Activated T-helper 1 cell treated with anti-CD3 and anti-CD28 coated beads, Interleukin-2, amount 50 U/mL, for 16 hours (primary cell): ENCODE measurements around the gene SLC2A4RG.

Source experiments
- DNase-seq, 2 donors: peaks; one replicate each; pipeline ENCODE4 v3.0.0-alpha.2; 2020; ENCODE audit warnings: low read depth in 1 of 2, low spot score in 1 of 2

Gene SLC2A4RG, protein sequence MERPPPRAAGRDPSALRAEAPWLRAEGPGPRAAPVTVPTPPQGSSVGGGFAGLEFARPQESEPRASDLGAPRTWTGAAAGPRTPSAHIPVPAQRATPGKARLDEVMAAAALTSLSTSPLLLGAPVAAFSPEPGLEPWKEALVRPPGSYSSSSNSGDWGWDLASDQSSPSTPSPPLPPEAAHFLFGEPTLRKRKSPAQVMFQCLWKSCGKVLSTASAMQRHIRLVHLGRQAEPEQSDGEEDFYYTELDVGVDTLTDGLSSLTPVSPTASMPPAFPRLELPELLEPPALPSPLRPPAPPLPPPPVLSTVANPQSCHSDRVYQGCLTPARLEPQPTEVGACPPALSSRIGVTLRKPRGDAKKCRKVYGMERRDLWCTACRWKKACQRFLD

DNA sequence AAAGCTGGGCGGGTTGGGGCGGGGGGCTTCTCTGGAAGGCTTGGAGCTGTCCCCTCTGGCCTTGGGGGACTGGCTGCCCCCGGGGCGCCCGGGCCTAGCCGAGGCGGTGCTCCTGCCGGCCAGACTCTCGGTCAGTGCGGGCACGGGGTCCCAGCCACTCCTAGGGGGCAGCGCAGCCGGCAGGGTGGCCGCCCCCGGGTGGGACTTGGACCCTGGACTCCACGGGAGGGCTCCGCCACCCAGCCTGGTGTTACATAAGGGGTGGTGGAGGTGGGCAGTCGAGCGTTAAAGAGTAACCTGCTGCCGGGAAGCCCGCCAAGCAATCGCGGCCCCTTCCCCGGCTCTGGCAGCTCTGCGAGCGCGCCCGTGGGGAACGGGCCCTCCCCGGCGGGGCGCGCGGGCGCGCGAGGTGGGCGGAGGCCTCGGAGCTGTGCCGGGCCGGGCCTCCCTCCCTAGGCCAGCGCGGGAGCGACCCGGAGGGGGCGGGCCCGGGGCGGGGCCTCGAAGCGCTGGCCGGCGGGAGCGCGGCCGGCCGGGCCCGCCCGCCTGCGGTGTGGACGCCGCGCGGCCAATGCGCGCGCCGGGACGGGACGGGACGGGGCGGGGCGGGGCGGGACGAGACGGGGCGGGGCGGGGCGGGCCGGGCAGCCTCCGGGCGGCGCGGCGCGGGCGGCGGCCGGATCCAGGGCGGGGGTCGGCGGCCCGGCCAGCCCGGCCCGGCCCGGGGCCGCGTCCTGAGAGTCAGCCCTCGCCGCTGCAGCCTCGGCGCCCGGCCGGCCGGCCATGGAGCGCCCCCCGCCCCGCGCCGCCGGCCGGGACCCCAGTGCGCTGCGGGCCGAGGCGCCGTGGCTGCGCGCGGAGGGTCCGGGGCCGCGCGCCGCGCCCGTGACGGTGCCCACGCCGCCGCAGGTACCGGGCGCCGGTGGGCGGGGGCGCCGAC, at the start of gene SLC2A4RG:
SLC2A4RG (plus strand) TSS at position 647 of the 940 bp plus-strand sequence; CDS start at position 784, 137 bp downstream.
- peak in 1 of 2 donors; percentile 53 for DNase-seq

DNA sequence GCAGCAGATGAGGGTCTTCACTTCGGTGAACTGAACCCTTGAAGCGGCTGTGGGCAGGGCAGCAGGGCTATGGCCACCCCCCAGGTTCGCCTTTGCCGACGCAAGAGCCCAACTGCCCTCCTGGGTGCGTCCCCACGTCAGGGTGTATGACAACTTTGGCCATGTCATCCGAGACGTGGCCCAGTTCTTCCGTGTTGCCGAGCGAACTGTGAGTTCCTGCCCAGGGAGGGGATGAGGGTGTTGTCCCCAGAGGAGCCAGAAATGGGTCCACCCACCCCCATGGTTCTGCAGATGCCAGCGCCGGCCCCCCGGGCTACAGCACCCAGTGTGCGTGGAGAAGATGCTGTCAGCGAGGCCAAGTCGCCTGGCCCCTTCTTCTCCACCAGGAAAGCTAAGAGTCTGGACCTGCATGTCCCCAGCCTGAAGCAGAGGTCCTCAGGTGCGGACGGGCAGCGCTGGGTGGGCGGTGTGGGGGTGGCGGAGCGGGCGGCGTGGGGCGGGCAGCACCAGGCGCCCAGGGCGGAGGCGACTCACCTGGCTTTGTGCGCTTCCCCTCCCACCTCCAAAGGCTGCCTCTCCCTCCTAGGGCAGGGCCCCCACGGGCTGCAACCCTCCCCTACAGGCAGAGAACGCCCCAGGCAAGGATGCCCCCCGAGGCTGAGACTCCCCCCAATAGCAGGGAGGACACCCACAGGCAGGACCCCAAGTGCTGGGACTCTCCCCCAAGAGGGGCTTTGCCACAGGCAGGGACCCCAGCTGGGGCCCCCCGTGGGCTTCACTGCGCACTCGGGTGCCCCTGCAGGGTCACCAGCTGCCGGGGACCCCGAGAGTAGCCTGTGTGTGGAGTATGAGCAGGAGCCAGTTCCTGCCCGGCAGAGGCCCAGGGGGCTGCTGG, 49.3 kb upstream of the SLC2A4RG start:
- no peak for DNase-seq

DNA sequence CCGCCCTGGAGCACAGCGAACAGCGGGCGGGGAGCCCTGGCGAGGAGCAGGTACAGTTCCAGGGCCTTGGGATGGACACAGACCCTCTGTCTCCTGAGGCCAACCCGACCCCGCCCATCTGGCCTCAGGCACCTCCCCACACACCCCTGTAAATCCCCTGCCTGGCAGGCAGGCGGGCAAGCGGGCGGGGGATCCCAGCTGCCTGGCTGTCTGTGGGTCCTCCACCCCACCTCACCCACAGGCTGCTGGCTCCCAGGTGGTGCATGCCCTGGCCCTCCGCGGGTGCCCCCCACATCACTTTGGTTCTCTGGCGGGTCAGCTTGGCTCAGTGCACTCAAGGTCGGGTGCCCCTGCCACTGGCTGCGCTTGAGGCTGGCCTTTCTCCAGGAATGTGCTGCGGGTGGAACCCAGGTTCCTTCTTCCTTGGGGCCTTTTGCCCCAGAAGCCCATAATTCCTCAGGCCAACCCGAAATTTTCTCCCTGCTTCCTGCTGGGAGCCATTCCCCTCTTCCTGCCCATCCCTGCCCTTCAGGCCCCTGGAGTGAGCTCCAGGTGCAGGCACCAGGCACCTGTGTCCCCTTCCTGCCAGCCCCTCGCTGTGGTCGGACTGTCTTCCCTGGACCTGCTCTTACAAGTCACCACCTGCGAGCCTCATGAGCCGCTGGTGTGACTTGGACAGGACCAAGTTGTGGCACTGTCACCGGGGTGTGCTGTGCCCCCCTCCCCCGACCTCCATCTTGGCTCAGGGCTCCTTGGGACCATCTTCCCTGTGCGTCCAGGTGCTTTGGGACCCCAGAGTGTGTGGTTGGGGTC, 48.5 kb upstream of the SLC2A4RG start:
- no peak for DNase-seq

DNA sequence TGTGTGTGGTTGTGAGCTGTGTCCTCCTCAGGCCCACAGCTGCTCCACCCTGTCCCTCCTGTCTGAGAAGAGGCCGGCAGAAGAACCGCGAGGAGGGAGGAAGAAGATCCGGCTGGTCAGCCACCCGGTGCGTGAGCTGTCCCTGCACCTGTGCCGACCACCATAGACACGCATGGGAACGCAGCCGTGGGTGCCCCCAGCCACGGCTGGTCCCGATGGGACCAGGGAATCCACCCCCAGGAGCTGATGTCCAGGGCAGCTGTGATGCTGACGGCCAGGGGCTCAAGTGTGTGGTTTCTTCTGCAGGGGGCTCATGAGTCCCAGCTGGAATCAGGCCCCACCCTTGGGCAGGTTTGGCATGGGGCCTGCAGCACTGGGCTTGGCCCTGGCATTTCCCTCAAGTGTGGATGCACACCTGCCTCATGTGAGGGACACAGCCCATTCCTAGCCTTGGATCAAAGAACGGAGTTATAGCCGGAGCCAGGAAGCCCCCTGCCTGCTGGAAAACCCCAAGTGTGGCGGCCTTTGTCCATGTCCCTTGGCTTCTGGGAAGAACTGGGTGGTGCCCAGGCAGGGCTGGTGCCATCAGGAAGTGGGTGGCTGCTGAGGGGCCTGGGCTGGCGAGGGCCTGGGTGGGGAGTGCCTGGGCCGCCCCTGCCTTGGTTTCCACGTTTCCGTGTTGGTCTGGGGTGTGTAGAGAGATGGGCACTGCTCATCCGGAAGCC, 47.7 kb upstream of the SLC2A4RG start:
- no peak for DNase-seq

DNA sequence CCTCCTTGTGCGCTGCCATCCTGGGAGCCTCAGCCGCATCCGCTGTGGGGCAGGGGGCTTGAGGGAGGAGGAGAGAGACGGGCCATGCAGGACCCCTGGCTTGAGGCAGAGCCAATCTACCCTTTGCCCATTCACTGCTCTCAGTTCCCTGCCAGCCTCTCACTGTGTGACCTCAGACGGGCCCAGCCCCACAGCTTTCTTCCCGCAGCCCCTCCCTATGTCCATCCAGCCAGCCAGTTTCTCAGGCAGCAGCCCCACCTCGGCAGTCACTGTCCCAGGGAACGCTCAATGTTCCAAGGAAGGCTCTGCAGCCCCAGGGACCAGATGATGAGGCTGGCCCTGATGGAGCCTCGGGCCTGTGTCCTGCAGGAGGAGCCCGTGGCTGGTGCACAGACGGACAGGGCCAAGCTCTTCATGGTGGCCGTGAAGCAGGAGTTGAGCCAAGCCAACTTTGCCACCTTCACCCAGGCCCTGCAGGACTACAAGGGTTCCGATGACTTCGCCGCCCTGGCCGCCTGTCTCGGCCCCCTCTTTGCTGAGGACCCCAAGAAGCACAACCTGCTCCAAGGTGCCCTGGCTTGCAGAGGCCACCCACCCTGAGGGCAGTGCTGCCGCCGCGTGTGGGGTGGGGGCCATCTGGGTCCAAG, 47.0 kb upstream of the SLC2A4RG start:
- no peak for DNase-seq

DNA sequence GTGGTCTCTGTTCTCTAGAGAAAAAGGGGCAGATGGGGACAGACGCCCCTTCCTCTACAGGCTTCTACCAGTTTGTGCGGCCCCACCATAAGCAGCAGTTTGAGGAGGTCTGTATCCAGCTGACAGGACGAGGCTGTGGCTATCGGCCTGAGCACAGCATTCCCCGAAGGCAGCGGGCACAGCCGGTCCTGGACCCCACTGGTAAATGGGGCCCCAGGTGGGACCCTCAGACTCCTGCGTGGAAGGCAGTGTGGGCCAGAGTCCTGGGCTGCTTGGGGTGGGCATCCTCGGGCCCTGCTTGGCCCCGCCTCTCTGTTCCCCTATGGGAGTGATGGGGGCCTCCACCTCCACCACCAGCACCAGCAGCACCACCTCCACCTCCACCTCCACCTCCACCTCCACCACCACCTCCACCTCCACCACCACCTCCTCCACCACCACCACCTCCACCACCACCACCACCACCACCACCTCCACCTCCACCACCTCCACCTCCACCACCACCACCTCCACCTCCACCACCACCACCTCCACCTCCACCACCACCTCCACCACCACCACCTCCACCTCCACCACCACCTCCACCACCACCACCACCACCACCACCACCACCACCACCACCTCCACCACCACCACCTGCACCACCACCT, 46.4 kb upstream of the SLC2A4RG start:
- DNase-seq, result no peak

DNA sequence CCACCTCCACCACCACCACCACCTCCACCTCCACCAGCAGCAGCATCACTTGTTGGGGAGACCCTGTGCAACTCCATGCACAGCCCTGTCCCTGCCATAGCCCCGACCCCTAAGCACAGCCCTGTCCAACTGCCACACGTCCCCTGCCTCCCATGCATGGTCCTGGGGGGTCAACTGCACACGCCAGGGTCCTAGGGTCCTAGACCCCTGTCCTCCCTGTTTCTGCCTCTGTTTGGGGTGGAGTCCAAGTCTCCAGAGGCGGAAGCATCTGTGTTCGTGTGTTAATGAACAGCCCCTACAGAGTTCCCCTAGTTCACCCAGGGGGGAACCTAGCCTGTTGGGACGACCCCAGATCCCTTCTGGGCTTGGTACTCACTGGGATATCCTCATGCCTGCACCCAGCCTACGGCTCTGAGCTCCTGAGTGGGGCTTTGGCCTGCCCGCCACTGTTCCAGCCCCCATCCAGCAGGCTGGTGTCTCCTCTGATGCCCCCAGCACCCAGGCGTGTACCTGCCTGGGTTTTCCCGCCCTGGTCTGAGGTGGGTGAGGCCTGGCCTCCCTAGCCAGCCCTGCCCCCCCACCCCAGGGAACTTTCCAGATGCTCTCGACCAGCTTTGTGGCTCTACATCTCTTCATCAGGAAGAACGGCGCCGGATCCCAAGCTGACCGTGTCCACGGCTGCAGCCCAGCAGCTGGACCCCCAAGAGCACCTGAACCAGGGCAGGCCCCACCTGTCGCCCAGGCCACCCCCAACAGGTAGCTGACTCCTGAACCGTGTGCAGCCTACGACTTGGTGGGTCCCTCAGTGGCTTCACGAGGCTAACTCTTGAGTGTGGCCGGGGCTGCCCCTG, 45.6 kb upstream of the SLC2A4RG start:
- no peak for DNase-seq

DNA sequence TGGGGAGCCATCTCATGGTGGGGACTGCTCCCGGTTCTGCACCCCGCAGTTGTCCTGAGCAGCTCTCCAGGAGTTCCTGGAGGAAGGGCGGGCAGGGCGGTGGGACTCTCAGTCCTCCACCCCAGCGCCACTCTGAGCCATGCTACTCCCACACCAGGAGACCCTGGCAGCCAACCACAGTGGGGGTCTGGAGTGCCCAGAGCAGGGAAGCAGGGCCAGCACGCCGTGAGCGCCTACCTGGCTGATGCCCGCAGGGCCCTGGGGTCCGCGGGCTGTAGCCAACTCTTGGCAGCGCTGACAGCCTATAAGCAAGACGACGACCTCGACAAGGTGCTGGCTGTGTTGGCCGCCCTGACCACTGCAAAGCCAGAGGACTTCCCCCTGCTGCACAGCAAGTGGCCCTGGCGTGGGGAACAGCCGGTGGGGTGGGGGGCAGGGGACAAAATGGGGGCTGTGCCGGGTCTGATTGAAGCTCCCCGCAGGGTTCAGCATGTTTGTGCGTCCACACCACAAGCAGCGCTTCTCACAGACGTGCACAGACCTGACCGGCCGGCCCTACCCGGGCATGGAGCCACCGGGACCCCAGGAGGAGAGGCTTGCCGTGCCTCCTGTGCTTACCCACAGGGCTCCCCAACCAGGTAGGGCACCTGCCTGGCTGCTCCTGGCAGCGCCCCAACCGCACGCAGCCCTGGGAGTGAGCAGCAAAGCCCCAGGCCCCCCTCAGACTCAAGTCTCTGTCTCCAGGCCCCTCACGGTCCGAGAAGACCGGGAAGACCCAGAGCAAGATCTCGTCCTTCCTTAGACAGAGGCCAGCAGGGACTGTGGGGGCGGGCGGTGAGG, 44.8 kb upstream of the SLC2A4RG start:
- no peak for DNase-seq

DNA sequence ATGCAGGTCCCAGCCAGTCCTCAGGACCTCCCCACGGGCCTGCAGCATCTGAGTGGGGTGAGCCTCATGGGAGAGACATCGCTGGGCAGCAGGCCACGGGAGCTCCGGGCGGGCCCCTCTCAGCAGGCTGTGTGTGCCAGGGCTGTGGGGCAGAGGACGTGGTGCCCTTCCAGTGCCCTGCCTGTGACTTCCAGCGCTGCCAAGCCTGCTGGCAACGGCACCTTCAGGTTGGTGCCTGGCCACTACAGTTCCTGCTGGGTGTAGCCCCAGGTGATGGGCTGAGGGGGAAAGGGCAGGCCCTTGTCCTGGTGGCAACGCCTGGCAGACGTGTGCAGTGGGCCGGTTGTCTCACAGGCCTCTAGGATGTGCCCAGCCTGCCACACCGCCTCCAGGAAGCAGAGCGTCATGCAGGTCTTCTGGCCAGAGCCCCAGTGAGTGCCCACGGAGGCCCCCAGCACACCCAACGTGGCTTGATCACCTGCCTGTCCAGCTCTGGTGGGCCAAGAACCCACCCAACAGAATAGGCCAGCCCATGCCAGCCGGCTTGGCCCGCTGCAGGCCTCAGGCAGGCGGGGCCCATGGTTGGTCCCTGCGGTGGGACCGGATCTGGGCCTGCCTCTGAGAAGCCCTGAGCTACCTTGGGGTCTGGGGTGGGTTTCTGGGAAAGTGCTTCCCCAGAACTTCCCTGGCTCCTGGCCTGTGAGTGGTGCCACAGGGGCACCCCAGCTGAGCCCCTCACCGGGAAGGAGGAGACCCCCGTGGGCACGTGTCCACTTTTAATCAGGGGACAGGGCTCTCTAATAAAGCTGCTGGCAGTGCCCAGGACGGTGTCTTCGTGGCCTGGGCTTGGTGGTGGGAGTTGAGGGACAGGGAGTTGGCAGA, 43.9 kb upstream of the SLC2A4RG start:
- no peak for DNase-seq

DNA sequence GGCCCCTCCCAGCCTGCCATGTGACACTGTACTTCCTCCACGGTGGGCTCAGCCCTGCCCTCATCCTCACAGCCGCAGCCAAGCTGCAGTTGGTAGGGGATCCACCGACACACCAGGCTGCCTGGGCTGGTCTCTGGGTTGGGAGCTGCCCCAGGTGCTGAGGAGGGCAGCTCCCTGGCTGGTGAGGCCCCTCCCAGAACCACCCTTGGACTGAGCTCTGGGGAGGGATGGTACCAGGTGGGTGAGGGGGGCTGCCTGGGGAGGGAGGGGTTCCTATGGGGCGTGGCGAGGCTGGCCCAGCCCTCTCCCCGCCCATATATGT, 43.3 kb upstream of the SLC2A4RG start:
- DNase-seq, result no peak

DNA sequence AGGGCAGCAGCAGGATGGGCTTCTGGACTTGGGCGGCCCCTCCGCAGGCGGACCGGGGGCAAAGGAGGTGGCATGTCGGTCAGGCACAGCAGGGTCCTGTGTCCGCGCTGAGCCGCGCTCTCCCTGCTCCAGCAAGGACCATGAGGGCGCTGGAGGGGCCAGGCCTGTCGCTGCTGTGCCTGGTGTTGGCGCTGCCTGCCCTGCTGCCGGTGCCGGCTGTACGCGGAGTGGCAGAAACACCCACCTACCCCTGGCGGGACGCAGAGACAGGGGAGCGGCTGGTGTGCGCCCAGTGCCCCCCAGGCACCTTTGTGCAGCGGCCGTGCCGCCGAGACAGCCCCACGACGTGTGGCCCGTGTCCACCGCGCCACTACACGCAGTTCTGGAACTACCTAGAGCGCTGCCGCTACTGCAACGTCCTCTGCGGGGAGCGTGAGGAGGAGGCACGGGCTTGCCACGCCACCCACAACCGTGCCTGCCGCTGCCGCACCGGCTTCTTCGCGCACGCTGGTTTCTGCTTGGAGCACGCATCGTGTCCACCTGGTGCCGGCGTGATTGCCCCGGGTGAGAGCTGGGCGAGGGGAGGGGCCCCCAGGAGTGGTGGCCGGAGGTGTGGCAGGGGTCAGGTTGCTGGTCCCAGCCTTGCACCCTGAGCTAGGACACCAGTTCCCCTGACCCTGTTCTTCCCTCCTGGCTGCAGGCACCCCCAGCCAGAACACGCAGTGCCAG, 42.8 kb upstream of the SLC2A4RG start, which contains the start of gene TNFRSF6B:
TNFRSF6B (plus strand) TSS at position 25 of the 729 bp plus-strand sequence; CDS start at position 141, 116 bp downstream.
- DNase-seq, result no peak

DNA sequence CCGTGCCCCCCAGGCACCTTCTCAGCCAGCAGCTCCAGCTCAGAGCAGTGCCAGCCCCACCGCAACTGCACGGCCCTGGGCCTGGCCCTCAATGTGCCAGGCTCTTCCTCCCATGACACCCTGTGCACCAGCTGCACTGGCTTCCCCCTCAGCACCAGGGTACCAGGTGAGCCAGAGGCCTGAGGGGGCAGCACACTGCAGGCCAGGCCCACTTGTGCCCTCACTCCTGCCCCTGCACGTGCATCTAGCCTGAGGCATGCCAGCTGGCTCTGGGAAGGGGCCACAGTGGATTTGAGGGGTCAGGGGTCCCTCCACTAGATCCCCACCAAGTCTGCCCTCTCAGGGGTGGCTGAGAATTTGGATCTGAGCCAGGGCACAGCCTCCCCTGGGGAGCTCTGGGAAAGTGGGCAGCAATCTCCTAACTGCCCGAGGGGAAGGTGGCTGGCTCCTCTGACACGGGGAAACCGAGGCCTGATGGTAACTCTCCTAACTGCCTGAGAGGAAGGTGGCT, 42.2 kb upstream of the SLC2A4RG start:
- DNase-seq, result no peak

DNA sequence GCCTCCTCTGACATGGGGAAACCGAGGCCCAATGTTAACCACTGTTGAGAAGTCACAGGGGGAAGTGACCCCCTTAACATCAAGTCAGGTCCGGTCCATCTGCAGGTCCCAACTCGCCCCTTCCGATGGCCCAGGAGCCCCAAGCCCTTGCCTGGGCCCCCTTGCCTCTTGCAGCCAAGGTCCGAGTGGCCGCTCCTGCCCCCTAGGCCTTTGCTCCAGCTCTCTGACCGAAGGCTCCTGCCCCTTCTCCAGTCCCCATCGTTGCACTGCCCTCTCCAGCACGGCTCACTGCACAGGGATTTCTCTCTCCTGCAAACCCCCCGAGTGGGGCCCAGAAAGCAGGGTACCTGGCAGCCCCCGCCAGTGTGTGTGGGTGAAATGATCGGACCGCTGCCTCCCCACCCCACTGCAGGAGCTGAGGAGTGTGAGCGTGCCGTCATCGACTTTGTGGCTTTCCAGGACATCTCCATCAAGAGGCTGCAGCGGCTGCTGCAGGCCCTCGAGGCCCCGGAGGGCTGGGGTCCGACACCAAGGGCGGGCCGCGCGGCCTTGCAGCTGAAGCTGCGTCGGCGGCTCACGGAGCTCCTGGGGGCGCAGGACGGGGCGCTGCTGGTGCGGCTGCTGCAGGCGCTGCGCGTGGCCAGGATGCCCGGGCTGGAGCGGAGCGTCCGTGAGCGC, 41.6 kb upstream of the SLC2A4RG start:
- DNase-seq, result no peak

DNA sequence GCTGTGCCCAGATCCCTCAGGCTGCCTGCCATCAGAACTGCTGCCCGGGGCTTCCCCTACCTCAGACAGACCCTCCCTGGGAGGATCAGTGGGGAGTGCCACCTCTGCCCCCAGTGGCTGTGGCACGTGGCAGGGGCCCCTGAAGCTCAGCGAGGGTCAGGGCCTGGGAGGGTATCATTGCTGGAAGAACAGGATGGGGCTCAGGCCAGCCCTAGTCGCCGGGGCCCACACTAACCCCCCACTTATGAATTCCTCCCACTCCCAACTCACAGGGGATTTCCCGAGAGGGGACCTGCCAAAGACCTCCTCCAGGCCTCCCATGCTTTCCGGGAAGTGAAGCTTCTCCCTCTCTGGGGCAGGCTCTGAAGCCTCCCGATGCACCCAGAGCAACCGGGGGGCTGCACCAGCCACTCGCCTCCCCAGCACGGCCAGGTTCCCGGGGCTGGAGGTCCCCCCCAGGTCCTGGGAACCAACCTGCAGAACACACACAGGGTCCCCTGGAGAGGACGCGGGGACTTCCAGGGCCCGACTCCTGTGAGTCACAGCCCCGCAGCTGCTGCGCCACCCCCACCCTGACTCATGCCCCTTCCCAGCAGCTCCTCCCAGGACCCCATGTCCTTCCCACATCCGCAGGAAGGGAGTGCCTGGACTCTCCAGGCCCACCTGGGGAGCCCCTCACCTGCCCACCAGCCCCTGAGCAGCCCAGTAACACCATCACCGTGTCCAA, 40.7 kb upstream of the SLC2A4RG start:
- DNase-seq, result peak in 1 of 2 donors; percentile 38
